HG03159 (cell line): ENCODE results near the gene DES.
A peak's percentile ranks its signal among the peaks of the same experiment; 100 is the strongest.
"Not testable (repeated sequence)": the region's sequence is repeated elsewhere in the genome, so short reads cannot be mapped to it uniquely, and the experiment has no call there.

ENCODE experiments used
- ATAC-seq: cut with Tn5 transposase; IDR thresholded peaks from one replicate; pipeline ENCODE4 v1.9.1; 2021; ENCODE audit warnings: mild to moderate bottlenecking, moderate library complexity; ENCODE audit not compliant: unreplicated experiment

DES gene

GRCh38 chr2:219399716-219400478 lies 18.3 kb upstream of the DES start:
- no peak for ATAC-seq

GRCh38 chr2:219400562-219400961 lies 17.6 kb upstream of the DES start:
- ATAC-seq: no peak

GRCh38 chr2:219401606-219402005 lies 16.6 kb upstream of the DES start:
- no peak for ATAC-seq

- peak; percentile 84 for ATAC-seq
These were observed 15.3 kb upstream of the DES start for GRCh38 chr2:219402665-219403515.

GRCh38 chr2:219403861-219404260 lies 14.3 kb upstream of the DES start:
- ATAC-seq: no peak

- no peak for ATAC-seq
These were observed 13.8 kb upstream of the DES start for GRCh38 chr2:219404291-219404910.

- ATAC-seq: no peak
These were observed 13.2 kb upstream of the DES start for GRCh38 chr2:219404954-219405353.

GRCh38 chr2:219405451-219405850 lies 12.7 kb upstream of the DES start:
- ATAC-seq: no peak

- no peak for ATAC-seq
These were observed 12.0 kb upstream of the DES start for GRCh38 chr2:219405958-219406860.

GRCh38 chr2:219406861-219407230 lies 11.3 kb upstream of the DES start:
- ATAC-seq: no peak

GRCh38 chr2:219407343-219407742 lies 10.8 kb upstream of the DES start:
- ATAC-seq: not testable (repeated sequence)

- no peak for ATAC-seq
These were observed 10.0 kb upstream of the DES start for GRCh38 chr2:219408204-219408603.

GRCh38 chr2:219408631-219409030 lies 9.5 kb upstream of the DES start:
- ATAC-seq: no peak

- no peak for ATAC-seq
These were observed 8.6 kb upstream of the DES start for GRCh38 chr2:219409619-219410018.

- no peak for ATAC-seq
These were observed 7.8 kb upstream of the DES start for GRCh38 chr2:219410390-219410789.

GRCh38 chr2:219414857-219415256 lies 3.3 kb upstream of the DES start:
- ATAC-seq: no peak

GRCh38 chr2:219415580-219416234 lies 2.5 kb upstream of the DES start:
- no peak for ATAC-seq

- no peak for ATAC-seq
These were observed 2.0 kb upstream of the DES start for GRCh38 chr2:219416235-219416602.

- ATAC-seq: no peak
These were observed 1.2 kb upstream of the DES start for GRCh38 chr2:219416938-219417337.

GRCh38 chr2:219417374-219417773 lies 803 bp upstream of the DES start:
- no peak for ATAC-seq
